ENCODE measurements around the gene RSKR.

- no peak for TF ChIP-seq CTCF (IDR thresholded peaks at IDR 0.05; ENCODE audit: insufficient read depth, low read length, poor library complexity, severe bottlenecking)
- TF ChIP-seq EZH2phosphoT487 (conservative IDR thresholded peaks at IDR 0.05; ENCODE audit: low read length) = no peak
Observed at GRCh38 chr17:28567604-28568003, 46.4 kb downstream of the RSKR start.
